NCI-H2227 (cell line): Measurements from ENCODE around the gene BTG4.
A peak's percentile ranks its signal among the peaks of the same experiment; 100 is the strongest.

Experiments used
- DNase-seq: peaks from one replicate; lab custom pipeline; 2025; ENCODE audit not compliant: unreplicated experiment; lab: John Stamatoyannopoulos, UW

BTG4 gene

DNA sequence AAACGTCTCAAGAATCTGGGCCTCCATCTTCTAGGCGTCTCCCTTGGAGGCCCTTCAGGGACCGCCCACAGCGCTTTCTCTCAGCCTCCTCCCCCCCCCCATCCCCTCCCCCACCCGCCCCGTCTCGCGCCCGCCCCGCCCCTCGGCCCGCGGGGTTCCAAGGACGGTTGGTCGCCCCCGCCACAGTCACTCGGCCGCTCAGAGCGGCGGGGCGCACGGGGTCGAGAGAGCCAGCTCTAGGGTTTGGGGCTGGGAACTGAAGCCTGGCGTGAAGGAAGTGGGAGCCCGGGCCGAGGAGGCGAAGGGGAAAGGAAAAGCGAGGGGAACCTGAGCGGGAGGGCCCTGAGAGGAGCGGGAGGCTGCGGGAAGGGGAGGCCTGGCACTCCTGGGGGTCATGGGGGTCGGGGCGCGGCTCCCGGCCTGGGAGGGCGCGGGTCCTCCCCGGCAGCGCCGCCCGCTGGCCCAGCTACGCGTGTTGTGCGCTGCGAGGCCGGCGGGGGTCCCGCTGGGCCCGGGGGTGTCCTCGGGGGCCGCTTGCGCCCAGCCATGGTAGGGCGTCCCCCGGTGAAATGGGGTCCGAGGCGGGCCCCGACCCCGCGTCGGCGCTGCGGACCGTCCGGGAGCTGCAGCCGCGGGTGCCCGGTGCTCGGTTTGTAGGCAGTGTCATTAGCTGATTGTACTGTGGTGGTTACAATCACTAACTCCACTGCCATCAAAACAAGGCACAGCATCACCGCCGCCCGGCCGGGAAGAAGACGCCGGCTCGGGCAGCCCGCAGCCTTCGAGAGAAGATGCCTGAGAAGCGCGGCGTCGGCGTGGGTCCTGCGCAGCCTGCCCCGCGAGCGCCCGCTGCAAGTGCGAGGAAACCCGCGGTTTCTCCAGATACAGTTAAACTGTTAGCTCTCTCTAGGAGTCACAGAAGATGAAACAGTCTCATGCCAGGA lies at the start of gene BTG4:
TSS of gene BTG4 (minus strand) at position 91 of the 944 bp plus-strand sequence. CDS start 13,610 bp downstream, outside the sequence.
- peak; percentile 35 for DNase-seq

DNA sequence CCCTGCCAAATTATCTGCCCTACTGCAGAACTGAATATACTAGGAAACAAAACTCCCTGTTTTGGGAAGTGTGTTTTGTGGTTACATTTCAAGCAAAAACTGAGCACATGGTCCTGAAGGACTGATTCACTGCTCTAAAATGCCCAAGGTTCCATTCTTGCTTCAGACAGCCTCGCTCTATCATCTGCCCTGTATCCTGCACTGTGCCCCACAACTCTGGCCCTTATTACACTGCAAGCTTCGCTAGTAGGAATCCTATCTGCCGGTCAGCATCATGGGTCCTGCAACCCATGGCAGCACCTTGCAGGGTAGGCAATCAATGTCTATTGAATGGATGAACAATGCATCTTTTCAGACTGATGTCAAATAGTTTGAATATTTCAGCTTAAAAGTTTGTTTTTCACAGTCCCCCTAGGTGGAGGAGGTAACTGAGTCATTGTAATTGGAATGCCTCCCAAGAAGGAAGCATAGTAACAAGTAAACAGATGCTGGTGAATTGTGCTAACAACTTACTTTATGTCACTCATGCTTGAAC lies 49.7 kb upstream of the BTG4 start:
- DNase-seq = no peak

- no peak for DNase-seq
These were observed 49.1 kb upstream of the BTG4 start for GRCh38 chr11:111561306-111561705.

GRCh38 chr11:111560800-111561199 lies 48.6 kb upstream of the BTG4 start:
- DNase-seq = no peak

DNA sequence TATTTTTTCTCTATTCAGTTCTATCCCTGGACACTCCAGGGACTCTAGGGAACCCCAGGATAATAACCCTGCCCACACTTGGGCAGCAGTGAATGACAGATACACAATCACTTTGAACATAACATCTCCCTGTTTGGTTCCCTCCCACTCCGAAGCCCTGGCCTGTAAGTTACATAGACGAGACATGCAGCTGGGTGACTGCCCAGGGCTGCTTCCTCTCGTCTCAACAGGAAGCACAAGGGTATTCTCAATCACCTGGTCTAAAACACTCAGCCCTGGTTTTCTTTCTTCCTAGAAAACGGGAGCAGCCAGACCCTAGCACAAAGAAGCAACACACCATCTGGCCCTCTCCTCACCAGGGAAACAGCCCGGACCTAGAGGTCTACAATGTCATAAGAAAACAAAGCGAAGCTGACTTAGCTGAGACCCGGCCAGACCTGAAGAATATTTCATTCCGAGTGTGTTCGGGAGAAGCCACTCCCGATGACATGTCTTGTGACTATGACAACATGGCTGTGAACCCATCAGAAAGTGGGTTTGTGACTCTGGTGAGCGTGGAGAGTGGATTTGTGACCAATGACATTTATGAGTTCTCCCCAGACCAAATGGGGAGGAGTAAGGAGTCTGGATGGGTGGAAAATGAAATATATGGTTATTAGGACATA lies 47.7 kb upstream of the BTG4 start:
- no peak for DNase-seq

- DNase-seq = no peak
These were observed 45.4 kb upstream of the BTG4 start for GRCh38 chr11:111557425-111558111.

GRCh38 chr11:111555255-111555654 lies 43.1 kb upstream of the BTG4 start:
- no peak for DNase-seq

DNA sequence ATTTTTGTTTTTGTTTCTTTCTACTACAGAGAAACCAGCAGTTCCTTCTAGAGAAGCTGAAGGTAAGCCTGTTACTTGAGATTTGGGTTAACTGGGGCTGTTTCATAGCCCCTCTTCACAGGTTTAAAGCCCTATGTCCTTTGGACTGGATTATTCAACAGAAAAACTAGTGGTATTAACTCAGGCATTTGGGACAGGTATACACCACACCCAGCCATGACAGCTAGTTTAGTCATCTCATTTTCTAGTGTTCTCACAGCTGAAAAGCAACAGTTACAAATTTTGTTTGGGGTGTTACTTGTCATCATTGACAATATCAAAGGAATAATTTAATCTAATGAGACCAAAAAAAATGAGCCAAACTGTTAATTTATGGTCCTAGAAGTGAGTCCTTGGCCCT lies 42.3 kb upstream of the BTG4 start:
- no peak for DNase-seq

GRCh38 chr11:111550258-111550657 lies 38.1 kb upstream of the BTG4 start:
- DNase-seq = no peak

GRCh38 chr11:111549869-111550203 lies 37.6 kb upstream of the BTG4 start:
- DNase-seq = no peak

DNA sequence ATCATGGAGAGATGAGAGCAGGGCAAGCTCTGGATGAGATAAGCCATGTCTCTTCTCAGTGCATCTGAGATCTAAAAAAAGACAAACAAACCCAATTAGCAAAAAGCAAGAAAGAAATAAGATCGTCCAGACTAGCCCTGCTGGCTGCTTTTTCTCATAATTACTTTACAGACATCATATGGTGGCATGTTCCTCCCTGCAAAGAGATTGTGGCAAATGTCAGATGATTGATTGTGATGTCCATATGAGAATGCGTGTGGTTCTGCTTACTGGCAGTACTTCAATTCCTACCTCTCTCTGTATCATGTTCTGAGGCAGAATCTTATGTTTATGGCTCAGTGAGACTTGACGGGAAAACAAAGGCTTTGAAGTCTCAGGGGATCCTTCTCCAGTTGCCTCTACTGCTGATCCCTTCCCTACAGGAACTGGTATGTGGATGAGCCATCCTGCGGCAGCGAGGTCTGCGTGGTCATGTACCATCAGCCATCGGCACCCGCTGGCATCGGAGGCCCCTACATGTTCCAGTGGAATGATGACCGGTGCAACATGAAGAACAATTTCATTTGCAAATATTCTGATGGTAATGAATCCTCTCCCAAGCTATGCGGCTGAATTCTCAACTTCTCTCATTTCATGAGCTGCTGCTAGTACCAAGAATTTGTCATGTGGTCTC lies 37.1 kb upstream of the BTG4 start:
- DNase-seq = no peak

DNA sequence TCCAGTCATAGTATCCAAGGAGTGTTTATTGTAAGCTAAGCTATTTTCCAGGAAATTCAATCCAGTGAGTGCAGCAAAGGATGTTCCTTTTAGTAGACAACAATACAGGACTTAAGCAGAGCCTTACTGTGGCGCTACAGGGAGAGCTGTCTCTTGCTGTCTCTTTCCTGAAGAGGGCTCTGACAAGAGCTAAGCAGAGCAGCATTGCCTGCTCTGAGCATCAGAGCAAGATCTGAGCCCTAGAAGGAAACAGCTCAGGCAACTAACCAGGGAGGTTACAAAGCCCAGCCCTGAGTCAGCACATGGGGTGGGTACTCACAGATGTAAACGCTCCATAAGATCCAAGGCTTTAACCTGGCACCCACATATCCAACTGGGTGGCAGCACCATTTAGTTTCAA lies 36.3 kb upstream of the BTG4 start:
- no peak for DNase-seq

- DNase-seq = no peak
These were observed 30.6 kb upstream of the BTG4 start for GRCh38 chr11:111542606-111543275.

DNA sequence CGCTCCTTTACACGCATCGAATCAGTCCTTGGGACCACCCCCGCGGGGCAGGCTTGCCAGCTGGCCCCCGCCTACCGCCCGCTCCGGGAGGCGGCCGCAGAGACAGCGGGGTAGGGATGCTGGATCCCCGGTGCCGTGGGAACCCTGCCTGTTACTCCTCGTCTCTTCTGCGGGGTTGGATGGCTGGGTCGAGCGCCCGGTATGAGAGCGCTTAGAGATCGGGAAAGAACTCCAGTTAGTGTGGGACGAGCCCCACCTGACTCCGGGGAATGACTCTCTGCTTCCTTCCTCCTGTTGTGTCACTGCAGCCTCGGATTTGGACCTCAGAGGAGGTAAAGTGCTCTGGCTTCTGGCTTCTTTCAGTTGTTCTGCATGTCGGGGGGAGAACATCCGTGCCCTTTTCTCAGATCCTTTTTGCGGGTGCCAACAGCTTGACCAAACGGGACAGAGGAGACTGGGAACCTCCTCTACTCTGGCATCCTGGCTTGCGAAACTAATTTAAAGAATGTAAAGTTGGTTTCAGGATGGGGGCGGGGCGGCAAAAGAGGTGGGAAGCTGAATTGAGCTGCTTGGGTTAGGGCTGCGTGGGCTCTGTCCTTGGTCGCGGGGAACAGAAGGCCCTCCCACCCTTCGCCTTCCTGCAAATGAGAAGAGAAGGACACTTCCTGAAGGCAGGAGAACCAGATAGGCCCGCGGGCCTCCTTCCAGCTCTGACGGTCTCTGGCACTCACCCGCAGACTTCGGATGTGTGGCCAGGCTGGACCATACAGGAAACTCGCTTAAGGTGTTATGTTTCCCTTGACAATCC lies 29.3 kb upstream of the BTG4 start:
- DNase-seq = peak; percentile 18

- DNase-seq = peak; percentile 16
These were observed 28.7 kb upstream of the BTG4 start for GRCh38 chr11:111540937-111541253.

DNA sequence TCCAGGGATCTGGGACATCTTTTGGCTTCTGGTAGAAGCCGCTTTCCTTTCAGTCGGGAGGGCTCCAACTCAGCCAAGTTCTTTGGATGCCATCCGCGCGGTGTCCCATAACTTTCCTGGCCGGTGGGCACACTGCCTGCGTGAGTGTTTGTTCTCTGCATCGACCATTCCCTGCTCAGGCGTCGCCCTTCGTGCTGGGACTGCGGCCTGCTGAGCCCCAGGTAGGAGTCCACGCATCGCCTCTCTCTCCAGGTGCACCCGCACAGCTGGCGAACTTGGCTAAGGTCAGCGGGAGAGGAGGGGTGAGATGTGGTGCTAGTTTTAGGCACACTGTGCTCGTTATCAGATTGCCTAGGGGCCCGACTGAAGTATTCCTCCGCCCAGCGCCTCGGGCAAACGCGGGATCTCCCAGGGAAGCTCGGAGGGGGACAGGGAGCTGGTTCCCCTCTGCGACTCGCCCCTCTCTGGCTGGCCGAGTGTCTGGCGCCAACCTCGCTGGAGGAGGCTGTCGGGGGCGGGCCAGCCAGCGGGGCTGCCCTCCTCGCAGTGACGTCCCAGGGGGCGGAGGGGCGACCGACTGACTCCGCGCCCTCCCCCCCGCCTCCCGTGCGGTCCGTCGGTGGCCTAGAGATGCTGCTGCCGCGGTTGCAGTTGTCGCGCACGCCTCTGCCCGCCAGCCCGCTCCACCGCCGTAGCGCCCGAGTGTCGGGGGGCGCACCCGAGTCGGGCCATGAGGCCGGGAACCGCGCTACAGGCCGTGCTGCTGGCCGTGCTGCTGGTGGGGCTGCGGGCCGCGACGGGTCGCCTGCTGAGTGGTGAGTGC lies 28.1 kb upstream of the BTG4 start, which contains the start of gene LAYN:
TSS of gene LAYN (plus strand) at position 607 of the 823 bp plus-strand sequence. CDS start at position 731, 124 bp downstream.
- peak; percentile 70 for DNase-seq

DNA sequence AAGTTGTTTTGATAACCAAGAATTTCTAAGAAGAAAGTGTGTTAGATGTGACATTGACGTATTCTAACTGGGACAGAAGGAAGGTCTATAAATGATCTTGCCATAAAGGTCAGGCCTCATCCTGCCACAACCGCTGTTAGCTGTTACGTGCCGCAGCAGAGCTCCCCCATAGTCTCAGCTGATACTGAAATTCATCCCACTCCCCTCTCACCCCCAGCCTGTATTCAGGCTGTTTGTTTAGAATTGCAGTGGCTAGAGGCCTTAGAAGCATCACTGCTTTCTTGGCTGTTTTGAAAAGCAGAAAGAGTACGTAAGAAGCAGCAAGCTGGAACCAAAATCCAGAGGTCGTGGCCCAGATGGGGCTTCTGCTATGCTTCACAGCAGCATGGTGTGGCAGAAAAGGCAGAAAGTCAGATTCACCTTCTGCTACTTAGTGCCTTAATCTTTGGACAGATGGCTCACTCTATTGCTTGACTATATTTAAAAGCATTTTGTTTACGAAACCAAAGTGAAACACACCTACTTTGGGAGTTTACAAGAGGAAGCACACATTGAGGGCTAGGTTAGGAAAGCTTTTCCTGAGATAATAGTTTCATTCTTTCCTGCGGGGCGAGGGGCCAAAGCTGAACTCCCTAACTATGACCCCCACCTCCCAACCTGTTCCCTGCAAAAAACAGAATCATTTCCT lies 27.4 kb upstream of the BTG4 start:
- DNase-seq = no peak
